ENCODE data around the gene CEND1.

CEND1 gene

GRCh38 chr11:813456-814096, 23.7 kb upstream of the CEND1 start:
- Histone ChIP-seq H3K4me3 (no peak overlapping the region), H3K27ac (peak overlapping the region in 7 of 11 experiments; percentile 6 to 99 (median 33); a peak in 6 of 22 replicates), H3K36me3 (peaks cover 38 to 64% (median 55%) of the 10 kb centered on the region in 11 experiments), H3K4me2 (peak overlapping the region in 6 of 11 experiments; percentile 88 to 99 (median 95); a peak in 7 of 22 replicates), H3K4me1 (peaks cover 24 to 37% (median 35%) of the 10 kb centered on the region in 10 experiments), H3K27me3 (no peaks in the 10 kb centered on the region), H3K9me3 (replicated peaks in 1 of 11) (no peaks in the 10 kb centered on the region), H4K20me1 (peaks cover 33 to 83% (median 68%) of the 10 kb centered on the region in 11 experiments; a peak in 21 of 22 replicates), H3K9ac (peak overlapping the region in 10 of 11 experiments; percentile 47 to 100 (median 98); a peak in 15 of 22 replicates)
- TF ChIP-seq Cebpa-rat (IDR thresholded peaks at IDR 0.05): no peak

GRCh38 chr11:813072-813455, 23.2 kb upstream of the CEND1 start:
- no peak for TF ChIP-seq Cebpa-rat (IDR thresholded peaks at IDR 0.05)
- peaks cover 38 to 64% (median 55%) of the 10 kb centered on the region in 11 experiments for H3K36me3 ChIP-seq
- H3K4me1 ChIP-seq: peaks cover 29 to 40% (median 38%) of the 10 kb centered on the region in 10 experiments
- H3K4me3 ChIP-seq: 0 out of 20 replicates have a peak overlapping the region, but pooled peaks of 1 of the 10 experiments have one; percentile 88
- H3K4me2 ChIP-seq: peak overlapping the region in 9 of 11 experiments; percentile 88 to 99 (median 95); a peak in 12 of 22 replicates
- no peaks in the 10 kb centered on the region for H3K27me3 ChIP-seq
- H4K20me1 ChIP-seq: peaks cover 33 to 78% (median 66%) of the 10 kb centered on the region in 11 experiments; a peak in 21 of 22 replicates
- peak overlapping the region in 7 of 11 experiments; percentile 6 to 99 (median 33); a peak in 7 of 22 replicates for H3K27ac ChIP-seq
- H3K9me3 ChIP-seq (replicated peaks in 1 of 11): no peaks in the 10 kb centered on the region
- peak overlapping the region in 10 of 11 experiments; percentile 47 to 100 (median 98); a peak in 17 of 22 replicates for H3K9ac ChIP-seq

- no peak for TF ChIP-seq Cebpa-rat (IDR thresholded peaks at IDR 0.05)
- H3K9ac ChIP-seq: peak overlapping the region; percentile 94 to 100 (median 98); a peak in 20 of 22 replicates
These were observed 22.5 kb upstream of the CEND1 start for GRCh38 chr11:812390-812789.

GRCh38 chr11:811446-812245, 21.8 kb upstream of the CEND1 start:
- Histone ChIP-seq H3K9me3 (replicated peaks in 1 of 11) (no peaks in the 10 kb centered on the region), H3K27me3 (no peaks in the 10 kb centered on the region), H3K4me2 (peak overlapping the region; percentile 88 to 99 (median 95)), H3K4me3 (peak overlapping the region; percentile 88 to 100 (median 98)), H4K20me1 (peaks cover 33 to 68% (median 64%) of the 10 kb centered on the region in 11 experiments; a peak in 21 of 22 replicates), H3K27ac (peak overlapping the region; percentile 31 to 99 (median 96); a peak in 20 of 22 replicates), H3K9ac (peak overlapping the region; percentile 94 to 100 (median 98)), H3K36me3 (peaks cover 38 to 64% (median 55%) of the 10 kb centered on the region in 11 experiments), H3K4me1 (peaks cover 30 to 50% (median 47%) of the 10 kb centered on the region in 10 experiments)
- TF ChIP-seq Cebpa-rat (IDR thresholded peaks at IDR 0.05): no peak

More at GRCh38 chr11:812390-812789, 22.5 kb upstream of the CEND1 start:
- peaks cover 38 to 64% (median 55%) of the 10 kb centered on the region in 11 experiments for H3K36me3 ChIP-seq
- H3K27ac ChIP-seq: peak overlapping the region in 10 of 11 experiments; percentile 23 to 99 (median 96); a peak in 14 of 22 replicates
- peak overlapping the region in 9 of 10 experiments; percentile 21 to 100 (median 98); a peak in 14 of 20 replicates for H3K4me3 ChIP-seq
- peaks cover 33 to 71% (median 64%) of the 10 kb centered on the region in 11 experiments; a peak in 21 of 22 replicates for H4K20me1 ChIP-seq
- H3K27me3 ChIP-seq: no peaks in the 10 kb centered on the region
- peak overlapping the region; percentile 88 to 99 (median 95) for H3K4me2 ChIP-seq
- no peaks in the 10 kb centered on the region for H3K9me3 ChIP-seq (replicated peaks in 1 of 11)
- H3K4me1 ChIP-seq: peaks cover 30 to 47% (median 45%) of the 10 kb centered on the region in 10 experiments

GRCh38 chr11:810040-810567, 20.2 kb upstream of the CEND1 start:
- no peaks in the 10 kb centered on the region for H3K27me3 ChIP-seq
- H3K9ac ChIP-seq: peak overlapping the region; percentile 94 to 100 (median 98)
- peak overlapping the region; percentile 88 to 99 (median 95) for H3K4me2 ChIP-seq
- peaks cover 41 to 64% (median 58%) of the 10 kb centered on the region in 10 experiments for H3K4me1 ChIP-seq
- peak overlapping the region; percentile 88 to 100 (median 98) for H3K4me3 ChIP-seq
- peaks cover 33 to 53% (median 51%) of the 10 kb centered on the region in 11 experiments; a peak in 21 of 22 replicates for H4K20me1 ChIP-seq
- TF ChIP-seq Cebpa-rat (IDR thresholded peaks at IDR 0.05): no peak
- peaks cover 35 to 50% (median 45%) of the 10 kb centered on the region in 11 experiments for H3K36me3 ChIP-seq
- peak overlapping the region; percentile 94 to 99 (median 97) for H3K27ac ChIP-seq
- H3K9me3 ChIP-seq (replicated peaks in 1 of 11): no peaks in the 10 kb centered on the region

- Histone ChIP-seq H3K27me3 (no peaks in the 10 kb centered on the region), H4K20me1 (peaks cover 33 to 51% (median 48%) of the 10 kb centered on the region in 11 experiments; a peak in 21 of 22 replicates), H3K27ac (peak within 1 kb of the TSS; percentile 94 to 99 (median 97)), H3K9me3 (replicated peaks in 1 of 11) (no peaks in the 10 kb centered on the region), H3K4me3 (peak within 1 kb of the TSS; percentile 88 to 100 (median 98)), H3K9ac (peak within 1 kb of the TSS; percentile 94 to 100 (median 98)), H3K4me1 (peaks cover 45 to 68% (median 62%) of the 10 kb centered on the region in 10 experiments), H3K4me2 (peak within 1 kb of the TSS; percentile 89 to 100 (median 98)), H3K36me3 (peaks cover 33 to 44% (median 39%) of the 10 kb centered on the region in 11 experiments)
- no peak for TF ChIP-seq Cebpa-rat (IDR thresholded peaks at IDR 0.05)
These were observed 19.6 kb upstream of the CEND1 start, which contains the start of gene RPLP2 for GRCh38 chr11:809287-810039. TSS of gene RPLP2 (plus strand) at chr11:809967. CDS start at chr11:810235, 268 bp downstream.

- Histone ChIP-seq H3K4me2 (peak overlapping the region; percentile 82 to 100 (median 95)), H3K27ac (peak overlapping the region; percentile 94 to 99 (median 97)), H3K4me1 (peaks cover 53 to 72% (median 68%) of the 10 kb centered on the region in 10 experiments), H4K20me1 (peaks cover 33 to 51% (median 47%) of the 10 kb centered on the region in 11 experiments; a peak in 21 of 22 replicates), H3K9me3 (replicated peaks in 1 of 11) (no peaks in the 10 kb centered on the region), H3K9ac (peak overlapping the region; percentile 94 to 100 (median 98)), H3K27me3 (no peaks in the 10 kb centered on the region), H3K4me3 (peak overlapping the region; percentile 88 to 100 (median 98)), H3K36me3 (peaks cover 27 to 36% (median 33%) of the 10 kb centered on the region in 11 experiments)
- TF ChIP-seq Cebpa-rat (IDR thresholded peaks at IDR 0.05): no peak
These were observed 18.8 kb upstream of the CEND1 start for GRCh38 chr11:808427-809286.
